Spleen (tissue), 7 donors: ENCODE data around the gene NR4A2.

Source experiments
- CTCF ChIP-seq, 11 experiments: fragments of 200-600 bp in 7 of 11; fragments of 450-650 bp in 4 of 11; sonication (generic) in 4 of 11; IDR thresholded peaks in 8 of 11; conservative IDR thresholded peaks in 3 of 11; 1 replicate in 7 of 11; 2 replicates in 4 of 11; pipeline versions ENCODE4 v1.4.0 to v1.8.0; 2016 to 2021; ENCODE audit warnings: antibody characterized with exemption in 11 of 11, inconsistent platforms in 4 of 11, mild to moderate bottlenecking in 1 of 11
- POLR2A ChIP-seq, 3 donors: fragments of 450-650 bp; IDR thresholded peaks; one replicate each; pipeline ENCODE4 v1.5.1; 2017; ENCODE audit warnings: antibody characterized with exemption in 3 of 3, mild to moderate bottlenecking in 1 of 3
- POLR2AphosphoS5 ChIP-seq, 3 donors: sonication (generic); formaldehyde crosslinking; IDR thresholded peaks; one replicate each; pipeline ENCODE4 v1.5.1; 2017; ENCODE audit warnings: antibody characterized with exemption in 3 of 3
- donor health status: DM: no; HTN: no; CAD: no; lungs with moderate emphysema.
- donor health status: DM: no; HTN: no; CAD: no.
- donor health status: DM: no; HTN: no; CAD: no.

DNA sequence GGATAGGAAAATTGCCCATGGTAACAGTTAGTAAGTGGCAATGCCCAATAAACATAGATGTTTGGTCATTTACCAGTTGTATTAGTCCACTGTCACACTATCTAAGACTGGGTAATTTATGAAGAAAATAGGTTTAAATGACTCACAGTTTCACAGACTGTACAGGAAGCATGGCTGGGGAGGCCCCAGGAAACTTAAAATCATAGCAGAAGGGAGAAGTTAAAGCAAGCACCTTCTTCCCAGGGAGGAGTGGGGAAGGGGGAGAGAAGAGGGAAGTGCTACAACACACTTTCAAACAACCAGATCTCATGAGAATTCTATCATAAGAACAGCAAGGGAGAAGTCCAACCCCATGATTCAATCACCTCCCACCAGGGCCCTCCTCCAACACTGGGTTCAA lies 23.4 kb downstream of the NR4A2 start:
- TF ChIP-seq CTCF (IDR thresholded peaks at IDR 0.05 in 8 of 11, conservative IDR thresholded peaks at IDR 0.05 in 3 of 11) (no peak), POLR2A (IDR thresholded peaks at IDR 0.05) (no peak), POLR2AphosphoS5 (IDR thresholded peaks at IDR 0.05) (no peak)
